Raji (cell line): Measurements from ENCODE around the gene TP73.

Experiments used
- POLR2A ChIP-seq: IDR thresholded peaks from 2 replicates; pipeline ENCODE4 v1.6.1; 2011; ENCODE audit warnings: low read depth, low read length, control low read depth; ENCODE audit not compliant: insufficient read depth

Gene TP73

GRCh38 chr1:3697810-3698209 is 45.5 kb downstream of the TP73 start:
- no peak for TF ChIP-seq POLR2A

GRCh38 chr1:3698660-3699408 is 46.5 kb downstream of the TP73 start:
- TF ChIP-seq POLR2A: no peak

GRCh38 chr1:3699596-3699995 is 47.3 kb downstream of the TP73 start:
- TF ChIP-seq POLR2A: no peak

- TF ChIP-seq POLR2A: no peak
These were observed 48.3 kb downstream of the TP73 start for GRCh38 chr1:3700631-3701030.

- no peak for TF ChIP-seq POLR2A
These were observed 50.2 kb downstream of the TP73 start for GRCh38 chr1:3702528-3702927.

GRCh38 chr1:3702990-3703728 is 50.8 kb downstream of the TP73 start:
- no peak for TF ChIP-seq POLR2A

GRCh38 chr1:3703786-3704371 is 51.6 kb downstream of the TP73 start:
- TF ChIP-seq POLR2A: no peak

- no peak for TF ChIP-seq POLR2A
These were observed 53.1 kb downstream of the TP73 start for GRCh38 chr1:3705341-3705950.

GRCh38 chr1:3706651-3707297 is 54.5 kb downstream of the TP73 start:
- TF ChIP-seq POLR2A: no peak

GRCh38 chr1:3707298-3707938 is 55.1 kb downstream of the TP73 start:
- TF ChIP-seq POLR2A: no peak

GRCh38 chr1:3707939-3708328 is 55.6 kb downstream of the TP73 start:
- TF ChIP-seq POLR2A: no peak

- no peak for TF ChIP-seq POLR2A
These were observed 56.5 kb downstream of the TP73 start for GRCh38 chr1:3708791-3709190.

- TF ChIP-seq POLR2A: no peak
These were observed 57.9 kb downstream of the TP73 start for GRCh38 chr1:3710251-3710650.

GRCh38 chr1:3711381-3711779 is 59.1 kb downstream of the TP73 start:
- TF ChIP-seq POLR2A: no peak
